Gastroesophageal sphincter (tissue), 4 donors: ENCODE measurements around the gene WIPF1. TPM values are rescaled to one million over a fixed set of nuclear protein-coding genes. Genes with fewer than 3 reads are reported as not detected.

Source experiments
- ATAC-seq: fragments of 150-250 bp; one replicate; pipeline ENCODE4 v1.9.1; 2016; ENCODE audit warnings: mild to moderate bottlenecking, moderate library complexity
- H3K27ac ChIP-seq, 4 donors: fragments of 200-600 bp; sonication (generic) in 3 of 4; 1 replicate in 3 of 4; 2 replicates in 1 of 4; pipeline ENCODE4 v1.5.1; 2016 to 2019
- H3K27me3 ChIP-seq: fragments of 200-600 bp; sonication (generic); one replicate; pipeline ENCODE4 v1.5.1; 2019
- H3K36me3 ChIP-seq, 2 donors: fragments of 200-600 bp; sonication (generic); one replicate each; pipeline ENCODE4 v1.5.1; 2019; ENCODE audit warnings: control low read depth in 1 of 2
- H3K4me1 ChIP-seq, 3 donors: fragments of 200-600 bp; sonication (generic); 1 replicate in 2 of 3; 2 replicates in 1 of 3; pipeline ENCODE4 v1.5.1; 2016 to 2019; ENCODE audit warnings: control low read depth in 2 of 3
- H3K4me3 ChIP-seq, 2 donors: fragments of 200-600 bp; sonication (generic); one replicate each; pipeline ENCODE4 v1.5.1; 2019; ENCODE audit warnings: mild to moderate bottlenecking in 1 of 2, moderate library complexity in 1 of 2
- H3K9me3 ChIP-seq, 3 donors: fragments of 200-600 bp; sonication (generic); one replicate each; pipeline ENCODE4 v1.5.1; 2017 to 2019; ENCODE audit warnings: control low read depth in 2 of 3
- CTCF ChIP-seq, 4 experiments: fragments of 200-600 bp in 2 of 4; fragments of 450-650 bp in 2 of 4; sonication (generic) in 1 of 4; IDR thresholded peaks; one replicate each; pipeline ENCODE4 v1.5.1; 2017 to 2019; ENCODE audit warnings: antibody characterized with exemption in 4 of 4, mild to moderate bottlenecking in 2 of 4, moderate library complexity in 2 of 4
- EP300 ChIP-seq: sonication (generic); formaldehyde crosslinking; IDR thresholded peaks from one replicate; pipeline ENCODE4 v1.6.1; 2017; ENCODE audit warnings: antibody characterized with exemption, mild to moderate bottlenecking
- POLR2A ChIP-seq, 2 donors: fragments of 450-650 bp; IDR thresholded peaks; one replicate each; pipeline ENCODE4 v1.6.1; 2017; ENCODE audit warnings: antibody characterized with exemption in 2 of 2, mild to moderate bottlenecking in 2 of 2, moderate library complexity in 1 of 2
- POLR2AphosphoS5 ChIP-seq: sonication (generic); formaldehyde crosslinking; IDR thresholded peaks from one replicate; pipeline ENCODE4 v1.6.1; 2017; ENCODE audit warnings: antibody characterized with exemption
- WGBS, 2 donors: methylation state at CpG; one replicate each; pipeline ENCODE4 v1.1.5; 2018; ENCODE audit warnings: low coverage in 1 of 2; 5-methylcytosine and 5-hydroxymethylcytosine counted together
- total RNA-seq, 4 donors: library from RNA; depleted of rRNA; stranded (reverse); fragments of >200 nt; gene quantifications; one replicate each; pipeline ENCODE4 v1.1.0, GENCODE V29; 2016

Gene WIPF1
- total RNA-seq, 4 donors from 2014 or later: 32.2 to 50.4 (median 44.2) TPM

- peaks cover 5 to 55% (median 5%) of the 10 kb centered on the region in 3 donors for H3K4me1 ChIP-seq
- ATAC-seq: no peak
- no peak overlapping the region for H3K27ac ChIP-seq
Observed at GRCh38 chr2:174629506-174629905, 31.9 kb upstream of the WIPF1 start.

GRCh38 chr2:174628528-174629169 is 31.0 kb upstream of the WIPF1 start:
- 82 to 86% methylated on average over 1 to 2 of the region's 2 CpGs for WGBS, 2 donors
- ATAC-seq: no peak
- no peak overlapping the region for H3K27ac ChIP-seq
- TF ChIP-seq EP300 (no peak), CTCF (IDR thresholded peaks at IDR 0.05) (no peak), POLR2AphosphoS5 (no peak), POLR2A (IDR thresholded peaks at IDR 0.05) (no peak)
- H3K36me3 ChIP-seq: peaks cover 0 to 9% of the 10 kb centered on the region in 2 donors
- H3K4me3 ChIP-seq: no peak overlapping the region
- H3K9me3 ChIP-seq: no peaks in the 10 kb centered on the region
- peaks cover 5 to 51% (median 5%) of the 10 kb centered on the region in 3 donors for H3K4me1 ChIP-seq
- H3K27me3 ChIP-seq: no peaks in the 10 kb centered on the region

More at GRCh38 chr2:174629506-174629905, 31.9 kb upstream of the WIPF1 start:
- 87 to 98% methylated on average over 4 to 6 of the region's 6 CpGs for WGBS, 2 donors
- Histone ChIP-seq H3K4me3 (no peak overlapping the region), H3K36me3 (peaks cover 0 to 8% of the 10 kb centered on the region in 2 donors), H3K27me3 (no peaks in the 10 kb centered on the region), H3K9me3 (no peaks in the 10 kb centered on the region)
- TF ChIP-seq CTCF (IDR thresholded peaks at IDR 0.05) (no peak), POLR2A (IDR thresholded peaks at IDR 0.05) (no peak), POLR2AphosphoS5 (no peak), EP300 (no peak)

GRCh38 chr2:174627216-174627615 is 29.6 kb upstream of the WIPF1 start:
- Histone ChIP-seq H3K27ac (no peak overlapping the region), H3K4me3 (no peak overlapping the region), H3K4me1 (peaks cover 5 to 44% (median 5%) of the 10 kb centered on the region in 3 donors), H3K9me3 (no peaks in the 10 kb centered on the region), H3K27me3 (no peaks in the 10 kb centered on the region), H3K36me3 (peaks cover 0 to 9% of the 10 kb centered on the region in 2 donors)
- ATAC-seq: no peak
- no peak for TF ChIP-seq POLR2AphosphoS5
- no peak for TF ChIP-seq CTCF (IDR thresholded peaks at IDR 0.05)

GRCh38 chr2:174624895-174625430 is 27.4 kb upstream of the WIPF1 start:
- TF ChIP-seq POLR2A (IDR thresholded peaks at IDR 0.05): no peak
- no peak for TF ChIP-seq CTCF (IDR thresholded peaks at IDR 0.05)
- TF ChIP-seq EP300: no peak
- TF ChIP-seq POLR2AphosphoS5: no peak
- H3K4me3 ChIP-seq: no peak overlapping the region
- no CpG with 5 or more reads among the region's 7 CpGs for WGBS, 2 donors

GRCh38 chr2:174623690-174624089 is 26.1 kb upstream of the WIPF1 start:
- TF ChIP-seq POLR2A (IDR thresholded peaks at IDR 0.05) (no peak), EP300 (no peak), CTCF (IDR thresholded peaks at IDR 0.05) (no peak), POLR2AphosphoS5 (no peak)
- Histone ChIP-seq H3K4me1 (peaks cover 0 to 12% (median 0%) of the 10 kb centered on the region in 3 donors), H3K27ac (no peak overlapping the region), H3K9me3 (no peaks in the 10 kb centered on the region), H3K36me3 (peaks cover 0 to 13% of the 10 kb centered on the region in 2 donors), H3K27me3 (no peaks in the 10 kb centered on the region), H3K4me3 (no peak overlapping the region)
- ATAC-seq: no peak

More at GRCh38 chr2:174624895-174625430, 27.4 kb upstream of the WIPF1 start:
- no peak for ATAC-seq
- Histone ChIP-seq H3K27me3 (no peaks in the 10 kb centered on the region), H3K9me3 (no peaks in the 10 kb centered on the region), H3K27ac (no peak overlapping the region), H3K36me3 (peaks cover 0 to 9% of the 10 kb centered on the region in 2 donors), H3K4me1 (peaks cover 0 to 23% (median 0%) of the 10 kb centered on the region in 3 donors)
